Measurements from ENCODE around the gene SYNPO.
A peak's percentile ranks its signal among the peaks of the same experiment; 100 is the strongest.

SYNPO gene

GRCh38 chr5:150651924-150652671 is 11.6 kb downstream of the SYNPO start:
- no peak overlapping the region for H3K4me3 ChIP-seq (ENCODE audit: low read length)
- no peak for TF ChIP-seq CTCF (conservative IDR thresholded peaks at IDR 0.05; ENCODE audit: low read depth, low read length)
- DNase-seq (ENCODE audit: low read depth): no peak

- TF ChIP-seq CTCF (conservative IDR thresholded peaks at IDR 0.05; ENCODE audit: low read depth, low read length): peak; percentile 44
- DNase-seq (ENCODE audit: low read depth): no peak
- H3K4me3 ChIP-seq (ENCODE audit: low read length): no peak overlapping the region
These were observed 12.8 kb downstream of the SYNPO start for GRCh38 chr5:150653145-150653761.

- no peak for TF ChIP-seq CTCF (conservative IDR thresholded peaks at IDR 0.05; ENCODE audit: low read depth, low read length)
- H3K4me3 ChIP-seq (ENCODE audit: low read length): no peak overlapping the region
- DNase-seq (ENCODE audit: low read depth): no peak
These were observed 13.5 kb downstream of the SYNPO start for GRCh38 chr5:150653762-150654556.

- H3K4me3 ChIP-seq (ENCODE audit: low read length): no peak overlapping the region
- no peak for TF ChIP-seq CTCF (conservative IDR thresholded peaks at IDR 0.05; ENCODE audit: low read depth, low read length)
- DNase-seq (ENCODE audit: low read depth): no peak
These were observed 14.8 kb downstream of the SYNPO start for GRCh38 chr5:150655221-150655620.

- DNase-seq (ENCODE audit: low read depth): no peak
- TF ChIP-seq CTCF (conservative IDR thresholded peaks at IDR 0.05; ENCODE audit: low read depth, low read length): peak; percentile 59
- H3K4me3 ChIP-seq (ENCODE audit: low read length): peak overlapping the region; percentile 49
These were observed 16.0 kb downstream of the SYNPO start for GRCh38 chr5:150656191-150657132.

- no peak for TF ChIP-seq CTCF (conservative IDR thresholded peaks at IDR 0.05; ENCODE audit: low read depth, low read length)
- DNase-seq (ENCODE audit: low read depth): no peak
- no peak overlapping the region for H3K4me3 ChIP-seq (ENCODE audit: low read length)
These were observed 17.7 kb downstream of the SYNPO start for GRCh38 chr5:150658121-150658520.

Data from retinal pigment epithelial cell (primary cell).